Activated T-cell treated with anti-CD3 and anti-CD28 coated beads, Interleukin-2, amount 50 U/mL, for 72 hours (primary cell): ENCODE measurements around the gene DHX57. TPM values are rescaled to one million over a fixed set of nuclear protein-coding genes. Genes with fewer than 3 reads are reported as not detected.

Experiments
- ATAC-seq, 2 donors: fragments of 150-1000 bp; cut with Tn5 transposase; replicated peaks in 1 of 2; 2 replicates each; pipeline ENCODE4 v1.10.0; 2021; ENCODE audit warnings: moderate library complexity in 2 of 2, mild to moderate bottlenecking in 1 of 2
- DNase-seq, 2 donors: peaks; one replicate each; pipeline ENCODE4 v3.0.0; 2021 to 2022; ENCODE audit warnings: mixed read lengths in 1 of 2
- H3K27ac Mint-ChIP-seq: one replicate; pipeline ENCODE4 v1.8.0; 2022; ENCODE audit warnings: mild to moderate bottlenecking, moderate library complexity, mixed read lengths
- H3K27me3 Mint-ChIP-seq: one replicate; pipeline ENCODE4 v1.8.0; 2022; ENCODE audit warnings: low read depth, mixed read lengths
- H3K36me3 Mint-ChIP-seq, 2 donors: one replicate each; pipeline ENCODE4 v1.8.0; 2022; ENCODE audit warnings: mixed read lengths in 2 of 2, mild to moderate bottlenecking in 1 of 2; ENCODE audit not compliant: insufficient read depth in 2 of 2
- H3K4me1 Mint-ChIP-seq: one replicate; pipeline ENCODE4 v1.8.0; 2022; ENCODE audit warnings: low read depth, mixed read lengths
- H3K4me3 Mint-ChIP-seq, 2 donors: one replicate each; pipeline ENCODE4 v1.8.0; 2022; ENCODE audit warnings: mild to moderate bottlenecking in 2 of 2, mixed read lengths in 2 of 2, moderate library complexity in 2 of 2
- H3K9me3 Mint-ChIP-seq, 2 donors: one replicate each; pipeline ENCODE4 v1.8.0; 2022; ENCODE audit warnings: mixed read lengths in 2 of 2
- total RNA-seq, 2 donors: library from RNA; stranded (reverse); gene quantifications; one replicate each; pipeline ENCODE4 v1.2.3, GENCODE V29; 2022

DHX57 gene, protein sequence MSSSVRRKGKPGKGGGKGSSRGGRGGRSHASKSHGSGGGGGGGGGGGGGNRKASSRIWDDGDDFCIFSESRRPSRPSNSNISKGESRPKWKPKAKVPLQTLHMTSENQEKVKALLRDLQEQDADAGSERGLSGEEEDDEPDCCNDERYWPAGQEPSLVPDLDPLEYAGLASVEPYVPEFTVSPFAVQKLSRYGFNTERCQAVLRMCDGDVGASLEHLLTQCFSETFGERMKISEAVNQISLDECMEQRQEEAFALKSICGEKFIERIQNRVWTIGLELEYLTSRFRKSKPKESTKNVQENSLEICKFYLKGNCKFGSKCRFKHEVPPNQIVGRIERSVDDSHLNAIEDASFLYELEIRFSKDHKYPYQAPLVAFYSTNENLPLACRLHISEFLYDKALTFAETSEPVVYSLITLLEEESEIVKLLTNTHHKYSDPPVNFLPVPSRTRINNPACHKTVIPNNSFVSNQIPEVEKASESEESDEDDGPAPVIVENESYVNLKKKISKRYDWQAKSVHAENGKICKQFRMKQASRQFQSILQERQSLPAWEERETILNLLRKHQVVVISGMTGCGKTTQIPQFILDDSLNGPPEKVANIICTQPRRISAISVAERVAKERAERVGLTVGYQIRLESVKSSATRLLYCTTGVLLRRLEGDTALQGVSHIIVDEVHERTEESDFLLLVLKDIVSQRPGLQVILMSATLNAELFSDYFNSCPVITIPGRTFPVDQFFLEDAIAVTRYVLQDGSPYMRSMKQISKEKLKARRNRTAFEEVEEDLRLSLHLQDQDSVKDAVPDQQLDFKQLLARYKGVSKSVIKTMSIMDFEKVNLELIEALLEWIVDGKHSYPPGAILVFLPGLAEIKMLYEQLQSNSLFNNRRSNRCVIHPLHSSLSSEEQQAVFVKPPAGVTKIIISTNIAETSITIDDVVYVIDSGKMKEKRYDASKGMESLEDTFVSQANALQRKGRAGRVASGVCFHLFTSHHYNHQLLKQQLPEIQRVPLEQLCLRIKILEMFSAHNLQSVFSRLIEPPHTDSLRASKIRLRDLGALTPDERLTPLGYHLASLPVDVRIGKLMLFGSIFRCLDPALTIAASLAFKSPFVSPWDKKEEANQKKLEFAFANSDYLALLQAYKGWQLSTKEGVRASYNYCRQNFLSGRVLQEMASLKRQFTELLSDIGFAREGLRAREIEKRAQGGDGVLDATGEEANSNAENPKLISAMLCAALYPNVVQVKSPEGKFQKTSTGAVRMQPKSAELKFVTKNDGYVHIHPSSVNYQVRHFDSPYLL (N-terminal part only)
- 10 to 100 TPM; 10.0 to 21.7 TPM for total RNA-seq

GRCh38 chr2:38875576-38876367 lies at the start of gene DHX57, which contains the start of gene MORN2:
Gene DHX57 (minus strand): TSS chr2:38875934. CDS start chr2:38868405, 7,529 bp downstream.
Gene MORN2 (plus strand): TSS chr2:38875976.
- Mint-ChIP-seq H3K9me3 (peaks cover 0 to 2% of the 10 kb centered on the region in 2 donors), H3K27me3 (no peaks in the 10 kb centered on the region), H3K4me3 (peak within 1 kb of the TSS; percentile 94 to 100), H3K27ac (peak within 1 kb of the TSS; percentile 76), H3K36me3 (peaks cover 4 to 5% of the 10 kb centered on the region in 2 donors), H3K4me1 (peaks cover 29% of the 10 kb centered on the region)
- DNase-seq (peak; percentile 82 to 87), ATAC-seq (peak; percentile 99 to 100)

- H3K36me3 Mint-ChIP-seq = no peaks in the 10 kb centered on the region
- peaks cover 9% of the 10 kb centered on the region for H3K27me3 Mint-ChIP-seq
Observed at GRCh38 chr2:38922902-38923301, 47.2 kb upstream of the DHX57 start.

GRCh38 chr2:38922389-38922788 lies 46.7 kb upstream of the DHX57 start:
- no peaks in the 10 kb centered on the region for H3K4me1 Mint-ChIP-seq
- no peaks in the 10 kb centered on the region for H3K36me3 Mint-ChIP-seq
- H3K27ac Mint-ChIP-seq = no peak overlapping the region
- H3K9me3 Mint-ChIP-seq = no peaks in the 10 kb centered on the region
- peaks cover 9% of the 10 kb centered on the region for H3K27me3 Mint-ChIP-seq
- ATAC-seq (no peak), DNase-seq (no peak)
- H3K4me3 Mint-ChIP-seq = no peak overlapping the region

More at GRCh38 chr2:38922902-38923301, 47.2 kb upstream of the DHX57 start:
- ATAC-seq (no peak), DNase-seq (no peak)
- no peak overlapping the region for H3K4me3 Mint-ChIP-seq
- H3K9me3 Mint-ChIP-seq = no peaks in the 10 kb centered on the region
- no peaks in the 10 kb centered on the region for H3K4me1 Mint-ChIP-seq
- H3K27ac Mint-ChIP-seq = no peak overlapping the region

DNA sequence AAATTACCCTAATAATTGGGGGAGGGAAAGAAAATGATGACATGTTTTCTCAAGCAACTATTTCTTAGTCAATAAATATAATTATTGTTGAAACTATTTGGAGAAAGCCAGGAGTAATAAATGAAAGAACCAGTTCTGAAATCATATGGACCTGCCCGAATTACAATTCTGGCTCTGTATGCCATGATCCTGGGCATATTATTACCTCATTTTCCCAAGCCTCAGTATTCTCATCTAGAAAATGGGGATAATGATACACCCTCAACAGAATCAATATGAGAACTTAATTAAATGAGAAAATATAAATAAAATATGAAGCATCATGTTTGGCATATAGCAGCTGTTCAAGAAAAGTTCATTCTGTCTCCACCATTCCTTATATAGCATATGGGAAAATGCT lies 36.9 kb upstream of the DHX57 start:
- H3K36me3 Mint-ChIP-seq = no peaks in the 10 kb centered on the region
- H3K9me3 Mint-ChIP-seq = no peaks in the 10 kb centered on the region
- ATAC-seq (no peak), DNase-seq (no peak)
- no peaks in the 10 kb centered on the region for H3K27me3 Mint-ChIP-seq
- H3K27ac Mint-ChIP-seq = no peak overlapping the region
- peaks cover 13% of the 10 kb centered on the region for H3K4me1 Mint-ChIP-seq
- no peak overlapping the region for H3K4me3 Mint-ChIP-seq

GRCh38 chr2:38911191-38911590 lies 35.5 kb upstream of the DHX57 start:
- Mint-ChIP-seq H3K9me3 (no peaks in the 10 kb centered on the region), H3K27me3 (no peaks in the 10 kb centered on the region), H3K4me1 (peaks cover 14% of the 10 kb centered on the region), H3K4me3 (no peak overlapping the region), H3K36me3 (no peaks in the 10 kb centered on the region), H3K27ac (no peak overlapping the region)
- no peak for DNase-seq
- no peak for ATAC-seq

DNA sequence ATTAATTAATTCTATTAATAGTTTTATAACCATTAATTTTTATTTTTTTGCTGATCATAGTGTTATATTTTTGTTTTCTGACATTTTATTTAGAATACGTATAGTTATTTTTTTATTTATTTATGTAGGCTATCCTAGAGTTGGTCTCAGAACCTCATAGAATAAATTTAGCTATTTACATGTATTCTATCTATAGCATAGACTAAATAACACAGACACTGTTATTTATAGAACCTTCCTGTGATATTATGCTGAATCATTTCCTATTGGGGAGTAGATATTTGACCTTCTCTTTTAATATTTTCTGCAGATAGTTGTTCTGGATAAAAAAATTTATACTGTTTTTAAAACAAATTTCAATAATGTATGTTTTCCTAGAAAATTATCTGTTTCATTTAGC lies 34.1 kb upstream of the DHX57 start:
- Mint-ChIP-seq H3K27me3 (no peaks in the 10 kb centered on the region), H3K4me3 (no peak overlapping the region), H3K4me1 (peaks cover 14% of the 10 kb centered on the region), H3K36me3 (no peaks in the 10 kb centered on the region), H3K9me3 (no peaks in the 10 kb centered on the region), H3K27ac (no peak overlapping the region)
- DNase-seq (no peak), ATAC-seq (no peak)

DNA sequence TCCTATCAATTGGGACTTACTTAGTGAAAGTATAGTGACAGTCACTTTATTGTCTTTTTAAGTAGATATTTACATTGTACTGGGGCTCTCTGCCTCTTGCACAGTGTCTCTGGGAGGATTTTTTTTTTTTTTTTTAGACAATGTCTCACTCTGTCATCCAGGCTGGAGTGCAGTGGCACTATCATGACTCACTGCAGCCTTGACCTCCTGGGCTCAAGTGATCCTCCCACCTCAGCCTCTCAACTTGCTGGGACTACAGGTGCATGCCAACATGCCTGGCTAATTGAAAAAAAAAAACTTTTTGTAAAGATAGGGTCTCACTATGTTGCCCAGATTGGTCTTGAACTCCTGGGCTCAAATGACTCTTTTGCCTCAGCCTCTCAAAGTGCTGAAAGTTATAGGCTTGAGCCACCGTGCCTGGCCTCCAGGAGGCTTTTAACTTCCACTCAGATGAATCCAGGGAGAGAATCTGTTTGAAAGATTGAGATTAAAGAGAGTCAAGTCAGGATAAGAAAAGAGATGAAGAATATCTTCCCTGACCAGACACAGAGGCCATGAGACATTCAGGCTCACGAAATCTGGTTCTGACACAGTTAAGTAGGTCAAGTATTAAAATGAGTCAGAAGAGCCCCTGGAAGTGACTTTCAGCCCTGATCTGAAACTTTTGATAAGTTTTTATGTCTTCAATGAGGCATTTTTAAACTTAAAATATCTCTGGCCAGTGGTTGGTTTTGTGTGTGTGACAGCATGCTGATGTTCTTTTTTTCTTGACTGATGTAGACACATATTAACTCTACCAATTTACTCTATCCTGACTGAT lies 32.2 kb upstream of the DHX57 start:
- H3K27me3 Mint-ChIP-seq = no peaks in the 10 kb centered on the region
- H3K9me3 Mint-ChIP-seq = no peaks in the 10 kb centered on the region
- DNase-seq = peak; percentile 9 to 12
- peak; percentile 85 to 90 for ATAC-seq
- peak overlapping the region; percentile 12 to 40 for H3K4me3 Mint-ChIP-seq
- H3K27ac Mint-ChIP-seq = peak overlapping the region; percentile 49
- H3K36me3 Mint-ChIP-seq = no peaks in the 10 kb centered on the region
- peaks cover 14% of the 10 kb centered on the region for H3K4me1 Mint-ChIP-seq

- no peak for DNase-seq
- Mint-ChIP-seq H3K27ac (no peak overlapping the region), H3K4me3 (no peak overlapping the region), H3K36me3 (no peaks in the 10 kb centered on the region), H3K9me3 (no peaks in the 10 kb centered on the region), H3K27me3 (no peaks in the 10 kb centered on the region), H3K4me1 (peaks cover 14% of the 10 kb centered on the region)
- no peak for ATAC-seq
Observed at GRCh38 chr2:38907242-38907641, 31.5 kb upstream of the DHX57 start.

DNA sequence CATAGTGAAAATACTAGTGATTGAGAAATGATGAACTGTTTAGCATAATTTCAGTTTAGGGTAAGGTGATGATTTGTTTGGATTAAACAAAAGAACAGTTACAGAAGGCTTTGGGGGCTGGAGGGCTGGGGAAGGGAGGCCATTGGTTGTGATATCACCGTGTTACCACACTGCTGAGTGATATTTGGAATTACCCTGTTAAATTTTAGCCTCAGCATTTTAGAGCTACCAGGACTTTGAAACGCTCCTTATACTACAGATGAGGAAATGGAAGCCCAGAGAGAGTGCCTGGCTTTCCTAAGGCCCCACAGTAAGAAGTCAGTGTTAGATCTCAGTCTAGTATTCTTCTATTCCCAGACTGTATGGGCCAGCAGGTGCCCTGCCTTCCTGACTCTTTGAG lies 29.5 kb upstream of the DHX57 start:
- Mint-ChIP-seq H3K9me3 (no peaks in the 10 kb centered on the region), H3K27ac (no peak overlapping the region), H3K27me3 (no peaks in the 10 kb centered on the region), H3K4me1 (peaks cover 14% of the 10 kb centered on the region), H3K36me3 (no peaks in the 10 kb centered on the region), H3K4me3 (no peak overlapping the region)
- DNase-seq = no peak
- ATAC-seq = no peak

DNA sequence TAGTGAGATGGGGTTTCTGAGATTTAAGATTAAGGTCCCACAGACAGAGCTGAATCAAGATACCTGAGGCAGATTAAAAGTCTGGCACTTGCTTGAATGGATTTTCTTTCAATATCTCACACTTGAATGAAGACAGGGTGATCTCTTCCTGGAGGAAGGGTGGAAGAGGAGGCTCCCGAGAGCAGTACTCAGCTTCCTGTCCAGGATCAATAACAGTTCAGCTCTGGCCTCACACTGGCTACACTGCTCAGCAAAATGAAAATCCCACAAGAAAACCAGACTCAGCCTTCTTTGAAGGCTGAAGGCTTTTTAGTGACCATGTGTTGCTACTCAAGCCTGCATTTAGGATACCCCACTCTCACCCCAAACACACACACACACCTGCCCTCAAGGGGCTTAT lies 25.0 kb upstream of the DHX57 start:
- ATAC-seq (no peak), DNase-seq (no peak)
- no peaks in the 10 kb centered on the region for H3K4me1 Mint-ChIP-seq
- H3K4me3 Mint-ChIP-seq = no peak overlapping the region
- peaks cover 7% of the 10 kb centered on the region for H3K27me3 Mint-ChIP-seq
- H3K27ac Mint-ChIP-seq = no peak overlapping the region
- no peaks in the 10 kb centered on the region for H3K36me3 Mint-ChIP-seq
- H3K9me3 Mint-ChIP-seq = no peaks in the 10 kb centered on the region

GRCh38 chr2:38898256-38898655 lies 22.5 kb upstream of the DHX57 start:
- Mint-ChIP-seq H3K36me3 (no peaks in the 10 kb centered on the region), H3K4me3 (no peak overlapping the region), H3K4me1 (no peaks in the 10 kb centered on the region), H3K27me3 (peaks cover 7% of the 10 kb centered on the region), H3K9me3 (no peaks in the 10 kb centered on the region), H3K27ac (no peak overlapping the region)
- DNase-seq = no peak
- no peak for ATAC-seq
